HepG2 (cell line): ENCODE measurements around the gene NGRN.

Experiments
- AGO2 ChIP-seq: fragments of 200-400 bp; formaldehyde crosslinking; optimal IDR thresholded peaks from 2 replicates; pipeline ENCODE3; 2017; ENCODE audit warnings: mild to moderate bottlenecking, low read depth, low read length, moderate library complexity
- CHCHD3 ChIP-seq: sonication (generic); formaldehyde crosslinking; IDR thresholded peaks from 2 replicates; pipeline ENCODE4 v1.8.0; 2022; ENCODE audit warnings: mild to moderate bottlenecking, missing genetic modification reagents, moderate library complexity
- CTCF ChIP-seq: sonication (generic); formaldehyde crosslinking; IDR thresholded peaks from 2 replicates; pipeline ENCODE4 v1.5.0; 2020; ENCODE audit warnings: mild to moderate bottlenecking, missing genetic modification reagents, moderate library complexity
- FOXM1 ChIP-seq: sonication (generic); formaldehyde crosslinking; IDR thresholded peaks from 2 replicates; pipeline ENCODE4 v1.5.0; 2020; ENCODE audit warnings: missing genetic modification reagents
- JUND ChIP-seq: sonication (generic); formaldehyde crosslinking; IDR thresholded peaks from 2 replicates; pipeline ENCODE4 v1.8.0; 2022; ENCODE audit warnings: mild to moderate bottlenecking, missing genetic modification reagents
- KLF6 ChIP-seq: IDR thresholded peaks from 2 replicates; pipeline ENCODE4 v1.8.0; 2016; ENCODE audit warnings: missing biosample characterization, missing genetic modification reagents
- MED1 ChIP-seq: sonication (generic); formaldehyde crosslinking; IDR thresholded peaks from 2 replicates; pipeline ENCODE4 v1.4.0; 2020; ENCODE audit warnings: missing genetic modification reagents
- PBX2 ChIP-seq: IDR thresholded peaks from 2 replicates; pipeline ENCODE4 v1.6.1; 2016; ENCODE audit warnings: control low read depth
- PCBP1 ChIP-seq: fragments of 200-400 bp; formaldehyde crosslinking; IDR thresholded peaks from 2 replicates; pipeline ENCODE4 v1.6.1; 2017; ENCODE audit warnings: mild to moderate bottlenecking, low read depth, low read length, borderline replicate concordance
- RAD21 ChIP-seq: fragments of 450-650 bp; formaldehyde crosslinking; IDR thresholded peaks from 2 replicates; pipeline ENCODE4 v1.5.0; 2020; ENCODE audit warnings: mild to moderate bottlenecking
- YY1 ChIP-seq: IDR thresholded peaks from 2 replicates; pipeline ENCODE4 v1.6.1; 2011; ENCODE audit warnings: low read length, low read depth, moderate library complexity, mild to moderate bottlenecking; ENCODE audit not compliant: insufficient read depth, insufficient replicate concordance
- ZNF10 ChIP-seq: sonication (generic); formaldehyde crosslinking; IDR thresholded peaks from 2 replicates; pipeline ENCODE4 v1.4.0; 2020; ENCODE audit warnings: mild to moderate bottlenecking, low read depth, missing genetic modification reagents, borderline replicate concordance

GRCh38 chr15:90259524-90259923 lies 5.9 kb upstream of the NGRN start:
- no peak for TF ChIP-seq MED1 (CRISPR knock-in tag)
- TF ChIP-seq FOXM1 (CRISPR knock-in tag) = no peak
- TF ChIP-seq YY1 = no peak
- TF ChIP-seq AGO2 = no peak
- TF ChIP-seq ZNF10 = no peak
- TF ChIP-seq PBX2 (CRISPR knock-in tag) = no peak
- no peak for TF ChIP-seq PCBP1
- no peak for TF ChIP-seq RAD21 (CRISPR knock-in tag)
- TF ChIP-seq CTCF (CRISPR knock-in tag) = no peak
- no peak for TF ChIP-seq CHCHD3 (CRISPR knock-in tag)
- no peak for TF ChIP-seq JUND (CRISPR knock-in tag)
- TF ChIP-seq KLF6 = no peak
